HepG2 (cell line): ENCODE data around the gene PDILT. TPM values are rescaled to one million over a fixed set of nuclear protein-coding genes. Genes with fewer than 3 reads are reported as not detected.

Experiments used
- ARNT2 ChIP-seq: sonication (generic); formaldehyde crosslinking; IDR thresholded peaks from 2 replicates; pipeline ENCODE4 v1.8.0; 2022; ENCODE audit warnings: mild to moderate bottlenecking, low read depth, missing genetic modification reagents, moderate library complexity
- FUBP1 ChIP-seq: sonication (generic); formaldehyde crosslinking; IDR thresholded peaks from 2 replicates; pipeline ENCODE4 v1.5.1; 2020; ENCODE audit warnings: missing genetic modification reagents, mild to moderate bottlenecking, borderline replicate concordance
- GTF3A ChIP-seq: sonication (generic); formaldehyde crosslinking; conservative IDR thresholded peaks from 2 replicates; pipeline ENCODE4 v1.4.0; 2020; ENCODE audit warnings: mild to moderate bottlenecking, missing genetic modification reagents
- HNF1A ChIP-seq, 2 experiments: sonication (generic) in 1 of 2; formaldehyde crosslinking in 1 of 2; IDR thresholded peaks; 2 replicates each; pipeline versions ENCODE4 v1.4.0 to v1.6.1; 2016 to 2020; ENCODE audit warnings: borderline replicate concordance in 1 of 2, low read depth in 1 of 2, mild to moderate bottlenecking in 1 of 2, missing genetic modification reagents in 1 of 2
- HOXA7 ChIP-seq: sonication (generic); formaldehyde crosslinking; IDR thresholded peaks from 2 replicates; pipeline ENCODE4 v1.8.1; 2022; ENCODE audit warnings: mild to moderate bottlenecking, missing genetic modification reagents, moderate library complexity
- PRPF4 ChIP-seq: fragments of 200-400 bp; formaldehyde crosslinking; IDR thresholded peaks from 2 replicates; pipeline ENCODE4 v1.6.1; 2016; ENCODE audit warnings: low read length, low read depth; ENCODE audit not compliant: poor library complexity, severe bottlenecking
- SAFB2 ChIP-seq: sonication (generic); formaldehyde crosslinking; IDR thresholded peaks from 2 replicates; pipeline ENCODE4 v1.5.1; 2020; ENCODE audit warnings: missing genetic modification reagents, low read depth, mild to moderate bottlenecking, borderline replicate concordance
- SIN3B ChIP-seq: fragments of 150-350 bp; IDR thresholded peaks from 2 replicates; pipeline ENCODE4 v1.6.1; 2014; ENCODE audit warnings: low read length
- SNAI1 ChIP-seq: sonication (generic); formaldehyde crosslinking; IDR thresholded peaks from 2 replicates; pipeline ENCODE4 v1.5.0; 2020; ENCODE audit warnings: mild to moderate bottlenecking, missing genetic modification reagents, borderline replicate concordance
- SYNCRIP ChIP-seq: fragments of 200-400 bp; formaldehyde crosslinking; IDR thresholded peaks from 2 replicates; pipeline ENCODE4 v1.6.1; 2018; ENCODE audit warnings: mild to moderate bottlenecking, low read depth, low read length; ENCODE audit not compliant: insufficient read depth
- THAP9 ChIP-seq: sonication (generic); formaldehyde crosslinking; IDR thresholded peaks from 2 replicates; pipeline ENCODE4; 2020; ENCODE audit warnings: missing genetic modification reagents, mild to moderate bottlenecking, borderline replicate concordance
- ZFP37 ChIP-seq: sonication (generic); formaldehyde crosslinking; IDR thresholded peaks from 2 replicates; pipeline ENCODE4 v1.4.0; 2020; ENCODE audit warnings: missing genetic modification reagents, borderline replicate concordance
- ZFX ChIP-seq: sonication (generic); formaldehyde crosslinking; IDR thresholded peaks from 2 replicates; pipeline ENCODE4 v1.4.0; 2020; ENCODE audit warnings: mild to moderate bottlenecking, low read depth, missing genetic modification reagents, moderate library complexity
- ZNF274 ChIP-seq: sonication (generic); formaldehyde crosslinking; IDR thresholded peaks from 2 replicates; pipeline ENCODE4 v1.5.1; 2020; ENCODE audit warnings: mild to moderate bottlenecking, missing genetic modification reagents
- ZNF670 ChIP-seq: sonication (generic); formaldehyde crosslinking; IDR thresholded peaks from 2 replicates; pipeline ENCODE4 v1.8.0; 2022; ENCODE audit warnings: mild to moderate bottlenecking, missing genetic modification reagents, borderline replicate concordance
- ZNF816 ChIP-seq: sonication (generic); formaldehyde crosslinking; IDR thresholded peaks from 2 replicates; pipeline ENCODE4 v1.8.0; 2022; ENCODE audit warnings: missing genetic modification reagents, mild to moderate bottlenecking, borderline replicate concordance
- polyA plus RNA-seq, 8 experiments: library from polyadenylated mRNA; depleted of rRNA in 3 of 8; stranded (reverse) in 7 of 8; unstranded in 1 of 8; fragments of >200 nt; fragmentation: Illumina TruSeq in 4 of 8; extraction: Trizol in 4 of 8; gene quantifications; 2 replicates each; pipeline versions ENCODE4 v1.2.1 to v1.2.3, GENCODE V29; 2011 to 2016; ENCODE audit warnings: low read depth in 4 of 8, missing spikeins in 1 of 8, mixed read lengths in 1 of 8; ENCODE audit not compliant: insufficient read depth in 1 of 8
- total RNA-seq, 5 experiments: library from RNA; depleted of rRNA; stranded (reverse); fragments of >200 nt; fragmentation: Illumina TruSeq; extraction: Trizol; gene quantifications; 2 replicates each; pipeline ENCODE4 v1.2.3, GENCODE V29; 2016; ENCODE audit warnings: low read depth in 1 of 5

PDILT gene
- total and polyA plus RNA-seq, 2 of the 13 experiments (the other 11 are each of a cell fraction or from before 2014, with no cell fraction given) = not detected

GRCh38 chr16:20385844-20386832, 18.4 kb downstream of the PDILT start (continued):
- peak; percentile 53; the same call in 1 of the 2 replicates for TF ChIP-seq HNF1A (IDR thresholded peaks at IDR 0.05; ENCODE audit: low read depth)
- TF ChIP-seq HNF1A (CRISPR knock-in tag; IDR thresholded peaks at IDR 0.05; ENCODE audit: borderline replicate concordance) = no peak
- peak; percentile 37; the same call in 1 of the 2 replicates for TF ChIP-seq ARNT2
- TF ChIP-seq ZFP37 (CRISPR knock-in tag) = no peak
- TF ChIP-seq SNAI1 (CRISPR knock-in tag) = 0 out of 2 replicates have a peak, but pooled peaks have one; percentile 70
- no peak for TF ChIP-seq SIN3B
- TF ChIP-seq ZNF816 = peak; percentile 81; the same call in 1 of the 2 replicates
- no peak; the same call in 1 of the 2 replicates for TF ChIP-seq ZFX (CRISPR knock-in tag)
- TF ChIP-seq THAP9 = peak; percentile 68; the same call in 1 of the 2 replicates
- TF ChIP-seq SYNCRIP = no peak
- peak; percentile 60; the same call in 1 of the 2 replicates for TF ChIP-seq ZNF274
- TF ChIP-seq HOXA7 (CRISPR knock-in tag) = no peak
- TF ChIP-seq ZNF670 (CRISPR knock-in tag) = peak; percentile 88; the same call in 1 of the 2 replicates
- 0 out of 2 replicates have a peak, but pooled peaks have one; percentile 78 for TF ChIP-seq FUBP1 (CRISPR knock-in tag)
- TF ChIP-seq GTF3A = no peak
- TF ChIP-seq PRPF4 = no peak
- TF ChIP-seq SAFB2 = no peak; the same call in 1 of the 2 replicates
